SK-N-SH (cell line): ENCODE results near the gene UTP4. TPM values are rescaled to one million over a fixed set of nuclear protein-coding genes. Genes with fewer than 3 reads are reported as not detected.

Experiments
- CTCF ChIA-PET: fragments of 300-600, 350-600 bp; formaldehyde crosslinking; extraction: SDS; loops from one replicate; lab custom pipeline; 2021; lab: Yijun Ruan, JAX
- POLR2A ChIA-PET: fragments of 350-600 bp; sonication (Branson Sonifier 250); formaldehyde crosslinking; extraction: SDS; loops from one replicate; lab custom pipeline; 2020; ENCODE audit warnings: antibody characterized with exemption, inconsistent platforms; lab: Yijun Ruan, JAX
- DNase-seq: peaks from one replicate; pipeline ENCODE4 v3.0.0; 2012
- H2AFZ ChIP-seq: fragments of 200-600 bp; sonication (generic); 2 replicates; pipeline ENCODE4 v1.8.1; 2016; ENCODE audit warnings: antibody characterized with exemption, mild to moderate bottlenecking, low read depth
- H3F3A ChIP-seq: fragments of 200-600 bp; sonication (generic); replicated peaks from 2 replicates; pipeline ENCODE3; 2016; ENCODE audit warnings: antibody characterized with exemption, mild to moderate bottlenecking; ENCODE audit not compliant: insufficient read depth
- H3K27ac ChIP-seq, 2 experiments: fragments of 200-500 bp in 1 of 2; fragments of 200-600 bp in 1 of 2; sonication (Bioruptor generic) in 1 of 2; sonication (generic), shearing (Covaris generic) in 1 of 2; 2 replicates each; pipeline versions ENCODE4 v1.5.1 to v1.6.1; 2014 to 2016; ENCODE audit warnings: low read depth in 2 of 2, inconsistent platforms in 1 of 2, low read length in 1 of 2, mild to moderate bottlenecking in 1 of 2, mixed read lengths in 1 of 2
- H3K27me3 ChIP-seq: fragments of 200-600 bp; sonication (generic), shearing (Covaris generic); 2 replicates; pipeline ENCODE4 v1.6.1; 2016; ENCODE audit warnings: mixed run types; ENCODE audit not compliant: insufficient read depth
- H3K36me3 ChIP-seq, 2 experiments: fragments of 200-500 bp in 1 of 2; fragments of 200-600 bp in 1 of 2; sonication (Bioruptor generic) in 1 of 2; sonication (generic) in 1 of 2; replicated peaks in 1 of 2; 2 replicates each; pipeline versions ENCODE3 to v1.5.1; 2014 to 2016; ENCODE audit warnings: low read length in 1 of 2, mild to moderate bottlenecking in 1 of 2; ENCODE audit not compliant: insufficient read depth in 2 of 2, control insufficient read depth in 1 of 2
- H3K4me1 ChIP-seq, 2 experiments: fragments of 200-500 bp in 1 of 2; fragments of 200-600 bp in 1 of 2; sonication (Bioruptor generic) in 1 of 2; sonication (generic), shearing (Covaris generic) in 1 of 2; 2 replicates each; pipeline versions ENCODE4 v1.5.1 to v1.6.1; 2014 to 2016; ENCODE audit warnings: low read depth in 1 of 2, low read length in 1 of 2, mixed run types in 1 of 2; ENCODE audit not compliant: insufficient read depth in 2 of 2, control insufficient read depth in 1 of 2
- H3K4me2 ChIP-seq: fragments of 200-600 bp; sonication (generic), shearing (Covaris generic); 2 replicates; pipeline ENCODE4 v1.6.1; 2017; ENCODE audit warnings: mixed run types
- H3K4me3 ChIP-seq, 2 experiments: fragments of 200-500 bp in 1 of 2; fragments of 200-600 bp in 1 of 2; sonication (Bioruptor generic) in 1 of 2; sonication (generic), shearing (Covaris generic) in 1 of 2; 2 replicates each; pipeline versions ENCODE4 v1.5.1 to v1.8.1; 2014 to 2016; ENCODE audit warnings: low read depth in 2 of 2, inconsistent platforms in 1 of 2, low read length in 1 of 2, mild to moderate bottlenecking in 1 of 2, mixed read lengths in 1 of 2, moderate library complexity in 1 of 2
- H3K79me2 ChIP-seq: fragments of 200-600 bp; sonication (generic); 2 replicates; pipeline ENCODE4 v1.8.1; 2017; ENCODE audit warnings: mild to moderate bottlenecking; ENCODE audit not compliant: insufficient read depth
- H3K9ac ChIP-seq: fragments of 200-600 bp; sonication (generic); 2 replicates; pipeline ENCODE4 v1.6.1; 2017; ENCODE audit warnings: mixed run types
- H3K9me2 ChIP-seq: fragments of 200-600 bp; sonication (generic); 2 replicates; pipeline ENCODE4 v1.6.1; 2017; ENCODE audit warnings: mixed run types
- H3K9me3 ChIP-seq: fragments of 200-600 bp; sonication (generic); 2 replicates; pipeline ENCODE4 v1.6.1; 2017; ENCODE audit warnings: mixed run types, mild to moderate bottlenecking, moderate library complexity
- H4K20me1 ChIP-seq: fragments of 200-600 bp; sonication (generic); 2 replicates; pipeline ENCODE4 v1.6.1; 2017; ENCODE audit warnings: mild to moderate bottlenecking, mixed run types; ENCODE audit not compliant: insufficient read depth
- ELF1 ChIP-seq: IDR thresholded peaks from 2 replicates; pipeline ENCODE4 v1.4.0; 2012
- EZH2phosphoT487 ChIP-seq: fragments of 200-600 bp; sonication (generic); IDR thresholded peaks from 2 replicates; pipeline ENCODE4 v1.6.1; 2017; ENCODE audit warnings: low read depth, mixed run types, mild to moderate bottlenecking, antibody characterized with exemption, moderate library complexity, borderline replicate concordance
- FOSL2 ChIP-seq: IDR thresholded peaks from 2 replicates; pipeline ENCODE4 v1.4.0; 2012; ENCODE audit warnings: low read depth, mild to moderate bottlenecking, moderate library complexity, borderline replicate concordance
- RAD21 ChIP-seq: IDR thresholded peaks from 2 replicates; pipeline ENCODE4 v1.6.1; 2012; ENCODE audit warnings: mild to moderate bottlenecking, low read length
- RXRA ChIP-seq: IDR thresholded peaks from 2 replicates; pipeline ENCODE4 v1.4.0; 2012; ENCODE audit warnings: low read depth, mild to moderate bottlenecking, borderline replicate concordance
- SMC3 ChIP-seq: IDR thresholded peaks from 2 replicates; pipeline ENCODE4 v1.6.1; 2012; ENCODE audit warnings: low read depth, low read length, improper control_type of control experiment
- YY1 ChIP-seq: IDR thresholded peaks from 2 replicates; pipeline ENCODE4 v1.4.0; 2012; ENCODE audit warnings: low read depth, mild to moderate bottlenecking
- WGBS: methylation state at CpG from one replicate; pipeline ENCODE4 v1.1.6; 2017; ENCODE audit warnings: low lambda C conversion rate; 5-methylcytosine and 5-hydroxymethylcytosine counted together
- polyA plus RNA-seq, 3 experiments: library from polyadenylated mRNA; depleted of rRNA; stranded (reverse); fragments of >200 nt; gene quantifications; 2 replicates each; pipeline ENCODE4 v1.2.3, GENCODE V29; 2012
- TF ChIP-seq, protein P1 (sequence below): IDR thresholded peaks from 2 replicates; pipeline ENCODE4 v1.6.1; 2012; ENCODE audit warnings: mild to moderate bottlenecking, low read depth, low read length, moderate library complexity
- TF ChIP-seq, protein P2 (sequence below): IDR thresholded peaks from 2 replicates; pipeline ENCODE4 v1.4.0; 2012; ENCODE audit warnings: low read depth, borderline replicate concordance
- TF ChIP-seq, protein P3 (sequence below): fragments of 200-600 bp; sonication (generic); IDR thresholded peaks from 2 replicates; pipeline ENCODE4 v1.6.1; 2017; ENCODE audit warnings: antibody characterized with exemption, mild to moderate bottlenecking, moderate library complexity
- TF ChIP-seq, protein P4 (sequence below): fragments of 150-350 bp; IDR thresholded peaks from 2 replicates; pipeline ENCODE4 v1.6.1; 2017; ENCODE audit warnings: antibody characterized with exemption, low read length, low read depth, borderline replicate concordance
- TF ChIP-seq, protein P5 (sequence below): IDR thresholded peaks from 2 replicates; pipeline ENCODE4 v1.4.0; 2012; ENCODE audit warnings: low read depth

Gene UTP4
- polyA plus RNA-seq, 1 of the 3 experiments (the other 2 are of a cell fraction), result 66.5 TPM

DNA sequence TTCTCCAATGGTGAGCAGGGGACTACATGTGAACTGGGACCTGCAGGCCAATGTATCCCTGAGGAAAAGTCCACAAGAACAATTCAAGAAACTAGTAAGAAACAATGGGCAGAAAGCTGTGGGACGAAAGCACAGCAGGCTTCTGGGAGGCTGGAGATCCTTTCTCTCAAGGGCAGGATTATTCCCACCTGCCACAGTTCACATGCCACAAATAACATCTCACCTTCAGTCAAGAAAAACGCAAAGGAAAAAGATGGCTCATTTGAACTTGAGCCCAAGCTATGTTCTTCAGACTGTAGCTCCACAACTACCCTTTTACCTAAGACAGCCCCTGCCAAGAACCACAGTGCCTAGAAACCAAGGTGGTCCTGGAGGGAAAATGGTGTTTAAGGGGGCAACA lies 14.0 kb upstream of the UTP4 start:
- H3K9ac ChIP-seq, result no peak overlapping the region
- H3K4me3 ChIP-seq, result no peak overlapping the region
- H3K36me3 ChIP-seq, result peaks cover 49 to 75% of the 10 kb centered on the region in 2 experiments
- H3K27ac ChIP-seq, result no peak overlapping the region
- WGBS, result 100% methylated on average over 2 of the region's 2 CpGs
- ChIA-PET CTCF (interaction anchor here (0.9 to 7.3 kb wide), 5 partner anchors 11 to 590 kb away, joined by 3 to 39 read pairs (median 4); partner anchors contain the start of gene HAS3), POLR2A (no interaction called here)
- no peak for DNase-seq
- no peaks in the 10 kb centered on the region for H3K9me3 ChIP-seq
- H3K9me2 ChIP-seq, result no peaks in the 10 kb centered on the region
- H3K27me3 ChIP-seq, result no peaks in the 10 kb centered on the region
- H3K79me2 ChIP-seq, result peaks cover 30% of the 10 kb centered on the region
- H2AFZ ChIP-seq, result no peak overlapping the region
- TF ChIP-seq YY1 (no peak), RAD21 (no peak), ELF1 (no peak), RXRA (no peak), SMC3 (no peak), FOSL2 (no peak), EZH2phosphoT487 (no peak)
- TF ChIP-seq, protein P1, sequence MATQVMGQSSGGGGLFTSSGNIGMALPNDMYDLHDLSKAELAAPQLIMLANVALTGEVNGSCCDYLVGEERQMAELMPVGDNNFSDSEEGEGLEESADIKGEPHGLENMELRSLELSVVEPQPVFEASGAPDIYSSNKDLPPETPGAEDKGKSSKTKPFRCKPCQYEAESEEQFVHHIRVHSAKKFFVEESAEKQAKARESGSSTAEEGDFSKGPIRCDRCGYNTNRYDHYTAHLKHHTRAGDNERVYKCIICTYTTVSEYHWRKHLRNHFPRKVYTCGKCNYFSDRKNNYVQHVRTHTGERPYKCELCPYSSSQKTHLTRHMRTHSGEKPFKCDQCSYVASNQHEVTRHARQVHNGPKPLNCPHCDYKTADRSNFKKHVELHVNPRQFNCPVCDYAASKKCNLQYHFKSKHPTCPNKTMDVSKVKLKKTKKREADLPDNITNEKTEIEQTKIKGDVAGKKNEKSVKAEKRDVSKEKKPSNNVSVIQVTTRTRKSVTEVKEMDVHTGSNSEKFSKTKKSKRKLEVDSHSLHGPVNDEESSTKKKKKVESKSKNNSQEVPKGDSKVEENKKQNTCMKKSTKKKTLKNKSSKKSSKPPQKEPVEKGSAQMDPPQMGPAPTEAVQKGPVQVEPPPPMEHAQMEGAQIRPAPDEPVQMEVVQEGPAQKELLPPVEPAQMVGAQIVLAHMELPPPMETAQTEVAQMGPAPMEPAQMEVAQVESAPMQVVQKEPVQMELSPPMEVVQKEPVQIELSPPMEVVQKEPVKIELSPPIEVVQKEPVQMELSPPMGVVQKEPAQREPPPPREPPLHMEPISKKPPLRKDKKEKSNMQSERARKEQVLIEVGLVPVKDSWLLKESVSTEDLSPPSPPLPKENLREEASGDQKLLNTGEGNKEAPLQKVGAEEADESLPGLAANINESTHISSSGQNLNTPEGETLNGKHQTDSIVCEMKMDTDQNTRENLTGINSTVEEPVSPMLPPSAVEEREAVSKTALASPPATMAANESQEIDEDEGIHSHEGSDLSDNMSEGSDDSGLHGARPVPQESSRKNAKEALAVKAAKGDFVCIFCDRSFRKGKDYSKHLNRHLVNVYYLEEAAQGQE, result no peak
- TF ChIP-seq, protein P2, sequence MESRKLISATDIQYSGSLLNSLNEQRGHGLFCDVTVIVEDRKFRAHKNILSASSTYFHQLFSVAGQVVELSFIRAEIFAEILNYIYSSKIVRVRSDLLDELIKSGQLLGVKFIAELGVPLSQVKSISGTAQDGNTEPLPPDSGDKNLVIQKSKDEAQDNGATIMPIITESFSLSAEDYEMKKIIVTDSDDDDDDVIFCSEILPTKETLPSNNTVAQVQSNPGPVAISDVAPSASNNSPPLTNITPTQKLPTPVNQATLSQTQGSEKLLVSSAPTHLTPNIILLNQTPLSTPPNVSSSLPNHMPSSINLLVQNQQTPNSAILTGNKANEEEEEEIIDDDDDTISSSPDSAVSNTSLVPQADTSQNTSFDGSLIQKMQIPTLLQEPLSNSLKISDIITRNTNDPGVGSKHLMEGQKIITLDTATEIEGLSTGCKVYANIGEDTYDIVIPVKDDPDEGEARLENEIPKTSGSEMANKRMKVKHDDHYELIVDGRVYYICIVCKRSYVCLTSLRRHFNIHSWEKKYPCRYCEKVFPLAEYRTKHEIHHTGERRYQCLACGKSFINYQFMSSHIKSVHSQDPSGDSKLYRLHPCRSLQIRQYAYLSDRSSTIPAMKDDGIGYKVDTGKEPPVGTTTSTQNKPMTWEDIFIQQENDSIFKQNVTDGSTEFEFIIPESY, result no peak
- TF ChIP-seq, protein P3, sequence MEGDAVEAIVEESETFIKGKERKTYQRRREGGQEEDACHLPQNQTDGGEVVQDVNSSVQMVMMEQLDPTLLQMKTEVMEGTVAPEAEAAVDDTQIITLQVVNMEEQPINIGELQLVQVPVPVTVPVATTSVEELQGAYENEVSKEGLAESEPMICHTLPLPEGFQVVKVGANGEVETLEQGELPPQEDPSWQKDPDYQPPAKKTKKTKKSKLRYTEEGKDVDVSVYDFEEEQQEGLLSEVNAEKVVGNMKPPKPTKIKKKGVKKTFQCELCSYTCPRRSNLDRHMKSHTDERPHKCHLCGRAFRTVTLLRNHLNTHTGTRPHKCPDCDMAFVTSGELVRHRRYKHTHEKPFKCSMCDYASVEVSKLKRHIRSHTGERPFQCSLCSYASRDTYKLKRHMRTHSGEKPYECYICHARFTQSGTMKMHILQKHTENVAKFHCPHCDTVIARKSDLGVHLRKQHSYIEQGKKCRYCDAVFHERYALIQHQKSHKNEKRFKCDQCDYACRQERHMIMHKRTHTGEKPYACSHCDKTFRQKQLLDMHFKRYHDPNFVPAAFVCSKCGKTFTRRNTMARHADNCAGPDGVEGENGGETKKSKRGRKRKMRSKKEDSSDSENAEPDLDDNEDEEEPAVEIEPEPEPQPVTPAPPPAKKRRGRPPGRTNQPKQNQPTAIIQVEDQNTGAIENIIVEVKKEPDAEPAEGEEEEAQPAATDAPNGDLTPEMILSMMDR, result no peak
- TF ChIP-seq, protein P4, sequence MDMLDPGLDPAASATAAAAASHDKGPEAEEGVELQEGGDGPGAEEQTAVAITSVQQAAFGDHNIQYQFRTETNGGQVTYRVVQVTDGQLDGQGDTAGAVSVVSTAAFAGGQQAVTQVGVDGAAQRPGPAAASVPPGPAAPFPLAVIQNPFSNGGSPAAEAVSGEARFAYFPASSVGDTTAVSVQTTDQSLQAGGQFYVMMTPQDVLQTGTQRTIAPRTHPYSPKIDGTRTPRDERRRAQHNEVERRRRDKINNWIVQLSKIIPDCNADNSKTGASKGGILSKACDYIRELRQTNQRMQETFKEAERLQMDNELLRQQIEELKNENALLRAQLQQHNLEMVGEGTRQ, result no peak
- TF ChIP-seq, protein P5, sequence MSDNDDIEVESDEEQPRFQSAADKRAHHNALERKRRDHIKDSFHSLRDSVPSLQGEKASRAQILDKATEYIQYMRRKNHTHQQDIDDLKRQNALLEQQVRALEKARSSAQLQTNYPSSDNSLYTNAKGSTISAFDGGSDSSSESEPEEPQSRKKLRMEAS, result no peak
- H3F3A ChIP-seq, result peaks cover 3% of the 10 kb centered on the region
- no peak overlapping the region for H3K4me2 ChIP-seq
- H3K4me1 ChIP-seq, result no peaks in the 10 kb centered on the region
- H4K20me1 ChIP-seq, result peaks cover 27% of the 10 kb centered on the region
